ENCODE results near the gene TMEM208.
A peak's percentile ranks its signal among the peaks of the same experiment; 100 is the strongest.

GRCh38 chr16:67277294-67277998, 50.5 kb downstream of the TMEM208 start:
- TF ChIP-seq POLR2A (IDR thresholded peaks at IDR 0.05; ENCODE audit: low read length) (peak; percentile 67), GATA1 (IDR thresholded peaks at IDR 0.05; ENCODE audit: low read depth, low read length) (no peak)
